HEK293 (cell line): ENCODE data around the gene B4GALNT2.
A peak's percentile ranks its signal among the peaks of the same experiment; 100 is the strongest.
"Not testable (repeated sequence)": the region's sequence is repeated elsewhere in the genome, so short reads cannot be mapped to it uniquely, and the experiment has no call there.

ENCODE experiments used
- CTCF ChIA-PET: fragments of 350-600 bp; formaldehyde crosslinking; extraction: SDS; loops from one replicate; lab custom pipeline; 2021; ENCODE audit warnings: antibody characterized with exemption; lab: Yijun Ruan, JAX
- POLR2A ChIA-PET: fragments of 300-600 bp; formaldehyde crosslinking; extraction: SDS; loops from one replicate; lab custom pipeline; 2020; ENCODE audit warnings: antibody characterized with exemption, inconsistent platforms; lab: Yijun Ruan, JAX
- H3K27ac ChIP-seq: fragments of 200-500 bp; sonication (Bioruptor generic); 2 replicates; pipeline ENCODE4 v1.5.1; 2014; ENCODE audit warnings: low read depth, low read length, control low read depth, inconsistent platforms; ENCODE audit errors: extremely low read depth
- H3K36me3 ChIP-seq, 2 experiments: fragments of 200-500 bp in 1 of 2; sonication (Bioruptor generic) in 1 of 2; 1 replicate in 1 of 2; 2 replicates in 1 of 2; pipeline ENCODE4 v1.5.1; 2014 to 2017; ENCODE audit warnings: inconsistent platforms in 2 of 2, low read length in 2 of 2; ENCODE audit not compliant: control insufficient read depth in 2 of 2, insufficient read depth in 1 of 2
- H3K4me1 ChIP-seq: fragments of 200-500 bp; sonication (Bioruptor generic); 2 replicates; pipeline ENCODE4 v1.5.1; 2014; ENCODE audit warnings: mild to moderate bottlenecking, low read length, inconsistent platforms; ENCODE audit not compliant: control insufficient read depth, insufficient read depth
- H3K4me3 ChIP-seq: 2 replicates; pipeline ENCODE4 v1.5.1; 2011; ENCODE audit warnings: low read depth, mild to moderate bottlenecking, control low read depth, low read length, moderate library complexity
- H3K9me3 ChIP-seq: fragments of 200-500 bp; sonication (Bioruptor generic); 2 replicates; pipeline ENCODE4 v1.5.1; 2014; ENCODE audit warnings: low read depth, low read length, inconsistent platforms; ENCODE audit not compliant: control insufficient read depth, insufficient read depth
- AEBP2 ChIP-seq: fragments of 450-650 bp; formaldehyde crosslinking; IDR thresholded peaks from 2 replicates; pipeline ENCODE4 v1.5.1; 2016; ENCODE audit warnings: missing biosample characterization, missing genetic modification characterization, borderline replicate concordance
- BCL11A ChIP-seq: fragments of 450-650 bp; formaldehyde crosslinking; IDR thresholded peaks from 2 replicates; pipeline ENCODE4 v1.5.1; 2016; ENCODE audit warnings: low read depth, missing biosample characterization, missing genetic modification characterization
- BCL6B ChIP-seq: fragments of 450-650 bp; formaldehyde crosslinking; IDR thresholded peaks from 2 replicates; pipeline ENCODE4 v1.5.1; 2017; ENCODE audit warnings: missing biosample characterization, missing genetic modification characterization
- HOXC10 ChIP-seq: sonication (generic); formaldehyde crosslinking; IDR thresholded peaks from 2 replicates; pipeline ENCODE4 v1.8.1; 2023; ENCODE audit warnings: mild to moderate bottlenecking, missing genetic modification reagents
- HOXD13 ChIP-seq: sonication (generic); formaldehyde crosslinking; IDR thresholded peaks from 2 replicates; pipeline ENCODE4 v1.8.0; 2022; ENCODE audit warnings: missing genetic modification reagents, borderline replicate concordance
- KLF10 ChIP-seq: fragments of 450-650 bp; IDR thresholded peaks from 2 replicates; pipeline ENCODE4 v1.5.1; 2018; ENCODE audit warnings: missing biosample characterization, mild to moderate bottlenecking, missing genetic modification characterization
- SETDB1 ChIP-seq: IDR thresholded peaks from one replicate; pipeline ENCODE4 v1.6.1; 2017; ENCODE audit warnings: mild to moderate bottlenecking, low read length, moderate library complexity, mixed read lengths; ENCODE audit not compliant: insufficient read length
- TRIM28 ChIP-seq: IDR thresholded peaks from 2 replicates; pipeline ENCODE4 v1.6.1; 2011; ENCODE audit warnings: low read length, control low read depth, borderline replicate concordance
- WT1 ChIP-seq: fragments of 450-650 bp; formaldehyde crosslinking; IDR thresholded peaks from 2 replicates; pipeline ENCODE4 v1.5.1; 2016; ENCODE audit warnings: missing biosample characterization, missing genetic modification characterization
- YY2 ChIP-seq: fragments of 450-650 bp; formaldehyde crosslinking; IDR thresholded peaks from 2 replicates; pipeline ENCODE4 v1.5.1; 2016; ENCODE audit warnings: missing biosample characterization, missing genetic modification characterization
- ZBTB48 ChIP-seq: fragments of 450-650 bp; formaldehyde crosslinking; IDR thresholded peaks from 2 replicates; pipeline ENCODE4 v1.5.1; 2016; ENCODE audit warnings: missing biosample characterization, missing genetic modification characterization
- ZNF10 ChIP-seq: fragments of 450-650 bp; formaldehyde crosslinking; IDR thresholded peaks from 2 replicates; pipeline ENCODE4 v1.5.1; 2017; ENCODE audit warnings: missing biosample characterization, missing genetic modification characterization
- ZNF121 ChIP-seq: fragments of 450-650 bp; formaldehyde crosslinking; IDR thresholded peaks from 2 replicates; pipeline ENCODE4 v1.5.1; 2016; ENCODE audit warnings: missing biosample characterization, missing genetic modification characterization
- ZNF157 ChIP-seq: fragments of 450-650 bp; formaldehyde crosslinking; IDR thresholded peaks from 2 replicates; pipeline ENCODE4 v1.5.1; 2016; ENCODE audit warnings: missing biosample characterization, missing genetic modification characterization
- ZNF280D ChIP-seq: fragments of 450-650 bp; formaldehyde crosslinking; IDR thresholded peaks from 2 replicates; pipeline ENCODE4 v1.5.1; 2016; ENCODE audit warnings: missing biosample characterization, missing genetic modification characterization
- ZNF529 ChIP-seq: fragments of 450-650 bp; formaldehyde crosslinking; IDR thresholded peaks from 2 replicates; pipeline ENCODE4 v1.5.1; 2017; ENCODE audit warnings: missing genetic modification characterization, missing biosample characterization; ENCODE audit not compliant: insufficient replicate concordance
- ZNF629 ChIP-seq: fragments of 450-650 bp; formaldehyde crosslinking; IDR thresholded peaks from 2 replicates; pipeline ENCODE4 v1.5.1; 2017; ENCODE audit warnings: missing biosample characterization, missing genetic modification characterization
- ZNF792 ChIP-seq: fragments of 450-650 bp; formaldehyde crosslinking; IDR thresholded peaks from 2 replicates; pipeline ENCODE4 v1.5.1; 2016; ENCODE audit warnings: missing biosample characterization, missing genetic modification characterization

B4GALNT2 gene

GRCh38 chr17:49129359-49129950, 3.1 kb upstream of the B4GALNT2 start:
- H3K4me3 ChIP-seq, POLR2A ChIA-PET, H3K4me1 ChIP-seq, H3K27ac ChIP-seq, H3K36me3 ChIP-seq, H3K9me3 ChIP-seq: not testable (repeated sequence)
- TF ChIP-seq TRIM28 (peak; percentile 78; the same call in 1 of the 2 replicates), ZNF280D (tag by site-specific recombination) (peak; percentile 96), SETDB1 (peak; percentile 91), ZNF529 (tag by site-specific recombination) (peak; percentile 48)
- CTCF ChIA-PET: interaction anchor here (1.4 kb wide), 1 partner anchor 97 kb away, joined by 5 read pairs; no protein-coding TSS in a partner anchor

GRCh38 chr17:49130891-49131290, 1.7 kb upstream of the B4GALNT2 start:
- TF ChIP-seq KLF10 (no peak), ZNF10 (tag by site-specific recombination) (no peak), ZBTB48 (tag by site-specific recombination) (no peak), ZNF157 (tag by site-specific recombination) (no peak), YY2 (tag by site-specific recombination) (no peak), WT1 (tag by site-specific recombination) (no peak), ZNF121 (tag by site-specific recombination) (no peak), BCL6B (tag by site-specific recombination) (no peak), HOXD13 (CRISPR knock-in tag) (no peak), AEBP2 (tag by site-specific recombination) (no peak), ZNF629 (no peak), BCL11A (no peak), HOXC10 (CRISPR knock-in tag) (no peak), ZNF792 (tag by site-specific recombination) (no peak)
- Histone ChIP-seq H3K4me1 (no peaks in the 10 kb centered on the region), H3K4me3 (no peak overlapping the region), H3K27ac (no peak overlapping the region), H3K9me3 (peaks cover 3% of the 10 kb centered on the region; the same call in 1 of the 2 replicates), H3K36me3 (no peaks in the 10 kb centered on the region)
- ChIA-PET CTCF (interaction anchor here (0.5 to 1.1 kb wide), 5 partner anchors 10 to 380 kb away, joined by 3 to 4 read pairs (median 3); no protein-coding TSS in a partner anchor), POLR2A (no interaction called here)
